Fibroblast of skin of left biceps (primary cell): ENCODE data around the gene HOXD9.

Experiments used
- DNase-seq, 2 experiments: peaks; one replicate each; pipeline ENCODE4 v3.0.0-alpha.2; 2013; ENCODE audit warnings: low read depth in 2 of 2

Gene HOXD9

DNA sequence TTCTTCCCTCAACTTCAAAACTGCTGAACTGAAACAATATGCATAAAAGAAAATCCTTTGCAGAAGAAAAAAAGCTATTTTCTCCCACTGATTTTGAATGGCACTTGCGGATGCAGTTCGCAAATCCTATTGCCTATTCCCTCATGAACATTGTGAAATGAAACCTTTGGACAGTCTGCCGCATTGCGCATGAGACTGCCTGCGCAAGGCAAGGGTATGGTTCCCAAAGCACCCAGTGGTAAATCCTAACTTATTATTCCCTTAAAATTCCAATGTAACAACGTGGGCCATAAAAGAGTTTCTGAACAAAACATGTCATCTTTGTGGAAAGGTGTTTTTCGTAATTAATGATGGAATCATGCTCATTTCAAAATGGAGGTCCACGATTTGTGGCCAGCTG lies 15.4 kb downstream of the HOXD9 start:
- no peak for DNase-seq

DNA sequence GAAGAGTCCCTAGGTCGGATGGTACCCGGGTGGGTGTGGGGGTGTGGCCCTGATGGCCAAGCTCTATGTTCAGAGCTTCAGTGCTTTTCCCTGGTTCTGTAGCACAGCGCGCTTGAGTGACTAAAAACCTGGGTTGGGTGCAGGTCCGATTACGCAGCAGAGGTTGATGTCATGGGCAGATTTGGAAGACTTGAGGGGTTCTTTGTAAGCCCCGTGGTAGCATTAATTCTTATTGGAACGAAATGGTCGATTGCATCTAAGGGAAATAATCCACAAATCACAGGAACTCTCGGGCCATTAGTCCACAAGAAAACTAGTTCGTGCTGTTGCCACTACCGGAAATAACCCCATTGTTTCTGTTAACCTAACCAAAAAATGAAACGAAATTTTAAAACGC lies 16.0 kb downstream of the HOXD9 start:
- DNase-seq: no peak

- DNase-seq: no peak
These were observed 16.6 kb downstream of the HOXD9 start for GRCh38 chr2:176138923-176139660.

GRCh38 chr2:176139661-176140512 lies 17.4 kb downstream of the HOXD9 start:
- no peak for DNase-seq

DNA sequence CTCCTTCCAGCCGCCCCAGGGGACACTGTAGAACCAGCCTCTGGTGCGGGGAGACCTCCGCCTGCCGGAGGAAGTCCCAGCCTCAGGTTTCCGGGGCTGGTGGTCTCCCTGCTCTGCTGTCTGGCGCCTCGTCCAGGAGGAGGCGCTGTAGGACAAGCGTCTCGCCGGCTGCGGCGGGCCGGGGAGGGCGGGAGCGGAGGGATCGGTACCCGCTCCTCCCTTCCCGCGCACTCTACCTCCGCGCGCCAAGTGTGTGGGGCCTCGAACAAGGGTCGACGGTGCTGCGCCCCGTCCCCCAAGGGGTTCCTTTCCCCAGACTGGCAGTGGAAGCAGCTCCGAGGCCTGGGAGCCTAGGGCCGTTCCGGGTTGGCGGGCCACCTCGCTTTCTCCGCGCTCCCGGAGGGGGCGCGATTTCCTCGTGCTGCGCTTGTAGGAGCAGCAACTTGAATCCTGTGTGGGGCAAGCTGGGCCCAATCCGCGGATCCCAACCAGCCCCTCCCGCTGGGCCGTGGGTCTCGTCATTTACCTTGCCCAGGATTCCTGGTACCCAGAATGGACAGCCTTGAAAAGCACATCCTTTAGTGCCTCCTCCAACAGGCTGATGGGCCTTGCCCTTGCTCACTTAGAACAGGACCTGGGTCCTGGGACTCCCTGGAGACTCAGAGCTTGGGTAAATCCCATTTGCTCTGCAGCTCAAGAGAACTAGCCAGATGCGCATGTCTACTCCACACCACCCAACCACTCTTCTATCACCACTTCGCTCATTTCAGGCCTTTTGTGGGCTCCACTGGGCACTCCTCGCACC lies 18.2 kb downstream of the HOXD9 start:
- peak in 1 of 2 experiments; percentile 63 for DNase-seq

DNA sequence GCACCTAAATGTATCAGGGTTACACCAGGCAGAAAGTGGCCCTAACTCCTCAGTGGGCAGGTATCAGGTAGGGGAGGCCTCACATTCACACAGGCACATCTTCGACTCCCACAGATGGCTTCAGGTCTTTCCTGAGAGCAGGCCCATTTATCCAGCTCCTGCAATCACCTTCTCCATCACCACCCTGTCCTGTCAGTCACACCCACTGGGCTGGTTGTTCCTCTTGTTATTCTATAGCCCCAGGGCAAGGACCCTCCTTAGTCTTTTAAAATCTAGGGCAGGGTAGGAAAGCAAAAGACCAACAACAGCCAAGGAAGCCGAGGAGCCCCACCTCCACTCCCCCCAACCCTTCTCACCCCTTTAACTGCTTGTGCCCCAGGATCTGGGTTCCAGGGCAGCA lies 19.8 kb downstream of the HOXD9 start:
- DNase-seq: no peak

DNA sequence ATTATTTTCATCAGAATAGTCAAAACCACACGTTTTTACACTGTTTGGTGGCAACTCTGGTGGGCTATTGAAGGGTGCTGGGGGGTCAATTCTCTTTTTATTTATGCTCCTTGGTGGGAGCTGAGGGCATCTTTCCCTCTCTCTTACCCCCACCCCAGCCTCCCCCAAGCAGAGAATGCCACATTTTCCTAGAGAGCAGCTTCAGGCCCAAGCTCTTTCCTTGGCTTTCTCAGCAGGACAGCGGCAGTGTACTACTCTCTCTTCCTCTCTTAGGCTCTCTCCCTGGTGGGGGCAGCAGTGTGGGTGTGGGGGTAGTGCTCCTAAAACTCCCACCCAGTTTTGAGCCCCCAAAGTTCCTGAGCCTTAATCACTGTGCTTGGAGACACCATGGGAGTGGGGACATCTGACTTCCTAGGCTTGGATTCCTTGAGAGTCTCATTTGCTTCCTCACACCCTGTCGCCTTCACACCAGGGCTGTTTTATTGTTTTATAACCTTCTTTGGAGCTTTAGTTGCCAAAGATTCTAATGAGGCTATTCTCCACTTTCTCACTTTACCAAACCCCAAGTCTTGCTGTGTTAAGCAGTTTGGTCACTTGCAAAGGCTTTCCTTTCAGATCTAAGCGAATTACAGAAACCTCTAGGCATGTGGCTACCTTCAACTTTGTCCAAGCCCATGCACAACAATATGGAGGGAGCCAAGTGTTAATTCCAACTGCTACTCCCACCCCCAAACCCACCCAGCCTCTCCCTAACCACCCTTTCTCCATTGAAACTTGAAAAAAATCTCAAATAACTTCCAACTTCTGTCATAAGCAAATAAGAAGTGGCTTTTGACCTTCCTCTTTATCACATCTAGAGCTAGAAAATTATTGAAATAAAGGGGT lies 22.8 kb downstream of the HOXD9 start:
- DNase-seq: no peak

DNA sequence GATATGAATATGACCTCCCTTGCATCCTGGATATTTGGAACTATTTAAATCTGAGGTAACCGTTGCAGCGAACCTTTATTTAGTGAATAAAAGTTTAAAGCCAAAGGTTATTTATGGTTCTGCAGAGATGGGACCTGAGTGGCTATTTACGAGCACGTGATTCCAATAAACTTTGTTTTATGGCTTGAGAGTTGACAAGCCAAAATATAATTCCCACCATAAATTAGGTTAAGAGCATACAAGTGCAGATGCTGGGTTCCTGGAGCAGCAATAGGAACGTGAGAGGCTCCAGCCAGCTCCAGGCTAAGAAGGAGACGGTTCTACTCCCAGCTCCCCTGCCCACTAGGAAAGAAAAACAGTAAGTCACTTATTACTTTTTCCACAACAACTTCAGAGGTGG lies 23.6 kb downstream of the HOXD9 start:
- DNase-seq: no peak

GRCh38 chr2:176146645-176147044 lies 24.1 kb downstream of the HOXD9 start:
- no peak for DNase-seq

GRCh38 chr2:176147210-176147799 lies 24.8 kb downstream of the HOXD9 start:
- DNase-seq: no peak

GRCh38 chr2:176147800-176148496 lies 25.4 kb downstream of the HOXD9 start:
- DNase-seq: no peak

- DNase-seq: no peak
These were observed 26.4 kb downstream of the HOXD9 start for GRCh38 chr2:176148751-176149421.

DNA sequence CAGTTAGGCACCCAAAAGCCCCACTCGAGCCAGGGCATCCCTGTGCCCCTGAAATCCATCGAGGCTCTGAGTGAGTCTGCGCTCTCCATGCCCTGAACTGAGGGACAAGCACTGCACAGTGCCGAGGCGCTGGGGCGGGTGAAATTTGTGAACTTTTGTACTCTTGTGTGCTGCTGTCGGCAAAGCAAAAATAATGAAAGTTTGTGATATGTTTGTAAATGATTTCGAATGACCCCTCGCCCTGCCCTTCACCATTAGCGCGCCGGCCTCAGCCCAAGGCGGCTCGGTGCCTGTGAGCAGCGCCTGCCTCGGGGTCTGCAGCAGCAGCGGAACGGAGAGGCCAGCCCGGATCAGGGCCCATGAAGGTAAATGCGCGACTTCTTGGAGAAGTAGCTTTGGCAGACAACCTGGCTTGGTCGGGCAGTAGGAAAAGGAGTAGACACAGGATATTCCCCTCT lies 27.0 kb downstream of the HOXD9 start:
- no peak for DNase-seq

DNA sequence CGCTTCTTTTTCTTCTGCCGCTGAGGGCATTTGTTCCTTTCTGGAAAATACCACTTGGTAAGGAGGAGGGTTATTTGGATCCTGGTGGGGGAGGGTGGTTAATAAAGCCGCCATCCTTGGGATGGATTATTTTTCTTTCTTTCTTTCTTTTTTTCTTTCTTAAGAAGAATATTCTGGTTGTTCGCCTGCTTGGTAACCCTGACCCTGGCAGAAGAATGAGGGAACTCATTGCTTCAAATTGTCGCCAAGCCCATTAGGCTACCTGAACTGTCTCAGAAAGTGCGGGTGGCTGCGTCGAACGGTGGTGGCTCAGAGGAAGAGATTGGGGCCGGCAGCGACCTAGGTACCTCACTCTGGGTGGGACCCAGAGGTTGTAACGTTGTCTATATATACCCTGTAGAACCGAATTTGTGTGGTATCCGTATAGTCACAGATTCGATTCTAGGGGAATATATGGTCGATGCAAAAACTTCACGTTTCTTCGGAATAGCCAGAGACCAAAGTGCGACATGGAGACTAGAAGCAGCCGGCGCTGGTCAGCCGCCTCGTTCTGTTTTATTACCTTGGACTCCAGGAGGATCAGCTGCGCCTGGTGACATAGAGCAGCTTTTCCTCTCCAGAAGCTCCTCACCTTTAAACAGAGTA lies 27.5 kb downstream of the HOXD9 start:
- no peak for DNase-seq

DNA sequence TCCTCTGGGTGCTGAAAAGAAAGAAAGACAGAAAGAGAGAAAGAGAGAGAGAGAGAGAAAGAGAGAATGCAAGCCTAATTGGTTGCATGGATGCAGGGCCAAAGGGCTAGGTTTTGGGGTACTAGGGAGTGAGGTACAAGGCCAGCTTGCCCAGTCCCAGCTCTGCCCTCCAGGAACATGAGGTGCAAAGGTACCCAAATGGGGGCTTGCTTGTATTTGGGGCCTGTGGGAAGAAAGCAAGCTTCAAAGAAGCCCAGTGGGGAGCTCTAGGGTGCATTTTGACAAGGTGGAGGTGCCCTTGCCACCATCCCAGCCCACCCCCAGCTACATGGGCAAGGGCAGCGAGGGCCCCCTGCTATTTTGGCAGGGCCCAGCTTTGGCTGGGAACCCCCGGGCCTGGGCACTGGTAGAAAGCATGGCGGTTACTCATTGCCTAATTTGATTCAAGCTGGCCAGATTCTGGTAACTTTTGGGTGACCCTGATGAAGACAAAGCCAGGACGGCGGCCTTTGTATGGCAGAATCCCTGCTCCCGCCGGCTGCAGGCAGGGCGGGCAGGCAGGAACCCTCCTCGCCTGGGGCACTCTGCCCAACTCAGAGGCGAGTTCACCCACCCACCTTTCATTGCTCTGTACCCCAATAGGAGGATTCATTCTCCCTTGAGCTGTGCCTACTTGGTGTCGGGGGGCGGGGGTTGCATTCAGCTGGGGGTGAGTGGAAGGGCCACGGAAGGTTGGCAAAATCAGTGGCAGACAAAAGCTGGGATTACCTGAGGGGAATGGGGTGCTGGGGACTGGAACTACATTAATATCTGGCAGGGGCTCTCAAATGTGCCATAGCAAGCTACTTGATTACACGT lies 28.3 kb downstream of the HOXD9 start:
- no peak for DNase-seq

DNA sequence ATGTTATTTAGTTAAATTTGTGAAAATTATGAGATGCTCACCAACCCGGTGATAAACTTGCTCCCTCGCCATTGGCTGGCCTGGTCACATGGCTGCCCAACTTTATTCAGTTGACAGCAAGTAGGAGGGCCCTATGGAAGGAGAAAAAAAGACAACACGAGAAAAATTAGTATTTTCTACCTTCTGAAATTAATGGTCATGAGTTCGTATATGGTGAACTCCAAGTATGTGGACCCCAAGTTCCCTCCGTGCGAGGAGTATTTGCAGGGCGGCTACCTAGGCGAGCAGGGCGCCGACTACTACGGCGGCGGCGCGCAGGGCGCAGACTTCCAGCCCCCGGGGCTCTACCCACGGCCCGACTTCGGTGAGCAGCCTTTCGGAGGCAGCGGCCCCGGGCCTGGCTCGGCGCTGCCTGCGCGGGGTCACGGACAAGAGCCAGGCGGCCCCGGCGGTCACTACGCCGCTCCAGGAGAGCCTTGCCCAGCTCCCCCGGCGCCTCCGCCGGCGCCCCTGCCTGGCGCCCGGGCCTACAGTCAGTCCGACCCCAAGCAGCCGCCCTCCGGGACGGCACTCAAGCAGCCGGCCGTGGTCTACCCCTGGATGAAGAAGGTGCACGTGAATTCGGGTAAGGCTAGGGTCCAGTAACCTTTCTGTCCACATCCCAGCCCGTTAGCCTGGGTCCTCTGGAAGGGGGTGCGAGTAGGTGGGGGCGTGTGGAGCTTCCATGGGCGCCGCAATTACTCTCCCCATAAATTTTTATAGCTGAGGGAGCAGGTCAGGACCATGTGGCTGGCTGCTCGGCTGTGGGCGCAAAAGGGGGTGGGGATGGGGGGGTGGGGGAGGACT lies 29.1 kb downstream of the HOXD9 start, which contains the start of gene HOXD4:
HOXD4 (plus strand) TSS at position 109 of the 846 bp plus-strand sequence; CDS start at position 193, 84 bp downstream.
- no peak for DNase-seq
